Neuronal stem cell (in vitro differentiated cells): Measurements from ENCODE around the gene PWWP2A.
"Not testable (repeated sequence)": the region's sequence is repeated elsewhere in the genome, so short reads cannot be mapped to it uniquely, and the experiment has no call there.

Source experiments
- DNase-seq: peaks from one replicate; pipeline ENCODE4 v3.0.0-alpha.2; 2013; ENCODE audit warnings: low spot score
- H2AFZ ChIP-seq: one replicate; pipeline ENCODE4 v1.6.1; 2013; ENCODE audit warnings: mild to moderate bottlenecking, low read length, inconsistent platforms
- H2AK5ac ChIP-seq: 2 replicates; pipeline ENCODE4 v1.6.1; 2013; ENCODE audit warnings: low read depth, mild to moderate bottlenecking, inconsistent platforms, low read length, moderate library complexity, mixed read lengths
- H2BK120ac ChIP-seq: 2 replicates; pipeline ENCODE4 v1.6.1; 2013; ENCODE audit warnings: low read depth, mild to moderate bottlenecking, inconsistent platforms, low read length, moderate library complexity, mixed read lengths
- H2BK12ac ChIP-seq: one replicate; pipeline ENCODE4 v1.6.1; 2013; ENCODE audit warnings: low read length, inconsistent platforms
- H2BK15ac ChIP-seq: 2 replicates; pipeline ENCODE4 v1.6.1; 2013; ENCODE audit warnings: mild to moderate bottlenecking, low read length, inconsistent platforms, mixed read lengths
- H2BK5ac ChIP-seq: one replicate; pipeline ENCODE4 v1.6.1; 2013; ENCODE audit warnings: inconsistent platforms, mild to moderate bottlenecking, low read length, moderate library complexity
- H3K14ac ChIP-seq: one replicate; pipeline ENCODE4 v1.6.1; 2013; ENCODE audit warnings: low read length, inconsistent platforms
- H3K18ac ChIP-seq: 2 replicates; pipeline ENCODE4 v1.6.1; 2013; ENCODE audit warnings: low read length, inconsistent platforms
- H3K23ac ChIP-seq: 2 replicates; pipeline ENCODE4 v1.6.1; 2013; ENCODE audit warnings: low read depth, mild to moderate bottlenecking, mixed read lengths, low read length, inconsistent platforms; ENCODE audit not compliant: poor library complexity
- H3K27ac ChIP-seq: replicated peaks from 3 replicates; pipeline ENCODE4 v1.5.1; 2013; ENCODE audit warnings: low read length, inconsistent platforms
- H3K27me3 ChIP-seq, 3 experiments: 2 replicates each; pipeline ENCODE4 v1.6.1; 2013; ENCODE audit warnings: low read length in 3 of 3, mild to moderate bottlenecking in 2 of 3, inconsistent platforms in 1 of 3, low read depth in 1 of 3, mixed read lengths in 1 of 3, moderate library complexity in 1 of 3; ENCODE audit not compliant: control insufficient read depth in 3 of 3, insufficient read depth in 3 of 3
- H3K36me3 ChIP-seq, 2 donors: replicated peaks in 1 of 2; 2 replicates each; pipeline ENCODE4 v1.6.1; 2013; ENCODE audit warnings: low read length in 2 of 2; ENCODE audit not compliant: control insufficient read depth in 2 of 2, insufficient read depth in 2 of 2
- H3K4ac ChIP-seq: 2 replicates; pipeline ENCODE4 v1.6.1; 2013; ENCODE audit warnings: inconsistent platforms, mild to moderate bottlenecking, low read length, moderate library complexity
- H3K4me1 ChIP-seq, 2 donors: 1 replicate in 1 of 2; 2 replicates in 1 of 2; pipeline ENCODE4 v1.6.1; 2013; ENCODE audit warnings: low read length in 2 of 2, low read depth in 1 of 2; ENCODE audit not compliant: control insufficient read depth in 2 of 2, insufficient read depth in 1 of 2
- H3K4me2 ChIP-seq: one replicate; pipeline ENCODE4 v1.6.1; 2013; ENCODE audit warnings: mild to moderate bottlenecking, low read length, inconsistent platforms; ENCODE audit not compliant: insufficient read depth, poor library complexity, severe bottlenecking
- H3K4me3 ChIP-seq, 2 donors: 2 replicates each; pipeline ENCODE4 v1.5.1; 2013; ENCODE audit warnings: low read length in 2 of 2, mild to moderate bottlenecking in 2 of 2, inconsistent platforms in 1 of 2, moderate library complexity in 1 of 2
- H3K79me1 ChIP-seq: one replicate; pipeline ENCODE4 v1.6.1; 2013; ENCODE audit warnings: low read depth, mild to moderate bottlenecking, inconsistent platforms, low read length, moderate library complexity
- H3K9ac ChIP-seq: one replicate; pipeline ENCODE4 v1.6.1; 2013; ENCODE audit warnings: mild to moderate bottlenecking, low read depth, low read length, inconsistent platforms; ENCODE audit not compliant: poor library complexity
- H3K9me3 ChIP-seq, 2 donors: replicated peaks in 1 of 2; 2 replicates each; pipeline versions ENCODE3 to v1.6.1; 2013; ENCODE audit warnings: low read length in 2 of 2, mild to moderate bottlenecking in 2 of 2, inconsistent platforms in 1 of 2, low read depth in 1 of 2, mixed read lengths in 1 of 2, moderate library complexity in 1 of 2; ENCODE audit not compliant: control insufficient read depth in 2 of 2, insufficient read depth in 1 of 2
- H4K8ac ChIP-seq: one replicate; pipeline ENCODE4 v1.6.1; 2013; ENCODE audit warnings: low read depth, mild to moderate bottlenecking, inconsistent platforms, low read length, moderate library complexity
- H4K91ac ChIP-seq: one replicate; pipeline ENCODE4 v1.6.1; 2013; ENCODE audit warnings: low read length, low read depth, mild to moderate bottlenecking, inconsistent platforms; ENCODE audit not compliant: poor library complexity
- WGBS, 2 donors: extraction: QIAGEN DNeasy Blood & Tissue Kit; methylation state at CpG; one replicate each; pipeline ENCODE4 v1.1.7; 2013; ENCODE audit warnings: missing lambda C conversion rate in 2 of 2, mixed read lengths in 1 of 2; ENCODE audit not compliant: insufficient read length in 2 of 2, insufficient replicate concordance in 1 of 2; ENCODE audit errors: extremely low coverage in 2 of 2; 5-methylcytosine and 5-hydroxymethylcytosine counted together

Gene PWWP2A

DNA sequence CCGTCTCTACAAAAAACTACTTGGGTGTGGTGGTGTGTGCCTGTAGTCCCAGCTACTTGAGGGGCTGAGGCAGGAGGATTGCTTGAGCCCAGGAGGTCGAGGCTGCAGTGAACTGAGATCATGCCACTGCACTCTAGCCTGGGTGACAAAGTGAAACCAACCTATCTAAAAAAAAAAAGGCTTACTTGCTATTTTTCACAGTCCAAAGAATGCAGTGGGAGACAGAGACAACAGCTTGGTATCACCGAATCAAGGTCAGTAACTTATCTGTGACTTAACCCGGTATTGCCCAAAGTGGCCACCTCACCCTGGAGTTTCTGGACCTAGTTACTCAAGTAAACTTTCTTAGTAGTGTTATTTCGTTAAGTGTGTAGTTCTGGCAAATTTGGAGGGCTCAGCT is 50.1 kb downstream of the PWWP2A start:
- DNase-seq, H2BK12ac ChIP-seq, H4K8ac ChIP-seq, H3K23ac ChIP-seq, H3K79me1 ChIP-seq, H2AK5ac ChIP-seq, H3K4me1 ChIP-seq, H4K91ac ChIP-seq, H2BK5ac ChIP-seq, H3K27me3 ChIP-seq, H2BK15ac ChIP-seq, H3K9ac ChIP-seq, H3K18ac ChIP-seq, H2BK120ac ChIP-seq, H2AFZ ChIP-seq, H3K27ac ChIP-seq, H3K14ac ChIP-seq, H3K4me3 ChIP-seq, H3K4me2 ChIP-seq, H3K4ac ChIP-seq, H3K9me3 ChIP-seq: not testable (repeated sequence)
- H3K36me3 ChIP-seq: peaks cover 4 to 29% of the 10 kb centered on the region in 2 donors
- WGBS, 2 donors: no CpG with 5 or more reads among the region's 5 CpGs

DNA sequence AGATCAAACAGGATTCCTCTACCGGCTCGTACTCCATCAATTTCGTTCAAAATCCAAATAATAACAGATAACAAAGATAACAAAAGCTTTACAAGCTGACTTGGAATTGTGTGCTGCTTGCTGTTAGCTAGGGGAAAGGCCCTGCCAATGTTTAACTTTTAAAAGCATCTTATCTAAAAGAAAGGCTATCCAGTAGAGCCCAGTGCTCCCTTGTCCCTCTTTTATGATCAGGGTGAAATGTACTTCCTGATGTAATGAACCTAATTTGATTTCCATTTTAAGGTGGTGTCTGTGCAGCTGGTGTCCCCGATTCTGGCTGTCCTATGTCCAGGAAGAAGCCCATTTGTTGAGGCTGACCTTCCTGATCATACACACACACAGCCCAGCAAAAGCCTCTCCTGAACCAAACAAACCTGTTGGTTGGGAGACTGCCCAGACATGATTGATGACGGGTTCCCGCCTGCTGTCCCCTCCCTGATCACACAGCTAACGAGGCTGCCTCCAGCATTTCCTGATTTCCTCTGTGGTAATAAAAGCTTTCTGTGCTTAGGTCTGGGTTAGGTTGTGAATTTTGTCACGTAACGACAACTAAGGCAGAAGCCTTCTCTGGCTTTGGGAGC is 54.1 kb downstream of the PWWP2A start:
- Histone ChIP-seq H3K36me3 (peaks cover 9 to 55% of the 10 kb centered on the region in 2 donors), H2AK5ac (no peak overlapping the region), H3K27me3 (no peaks in the 10 kb centered on the region), H3K9me3 (no peaks in the 10 kb centered on the region), H2BK120ac (no peak overlapping the region), H3K14ac (no peak overlapping the region), H3K27ac (no peak overlapping the region), H2BK15ac (no peak overlapping the region), H3K23ac (no peak overlapping the region), H2BK5ac (no peak overlapping the region), H4K91ac (no peak overlapping the region), H3K4me1 (peaks cover 0 to 2% of the 10 kb centered on the region in 2 donors), H3K9ac (no peak overlapping the region), H3K79me1 (no peaks in the 10 kb centered on the region), H4K8ac (no peak overlapping the region), H3K4ac (no peak overlapping the region), H2AFZ (no peak overlapping the region), H3K18ac (no peak overlapping the region), H3K4me3 (no peak overlapping the region), H3K4me2 (no peak overlapping the region), H2BK12ac (no peak overlapping the region)
- no CpG with 5 or more reads among the region's 9 CpGs for WGBS, 2 donors
- DNase-seq: no peak

DNA sequence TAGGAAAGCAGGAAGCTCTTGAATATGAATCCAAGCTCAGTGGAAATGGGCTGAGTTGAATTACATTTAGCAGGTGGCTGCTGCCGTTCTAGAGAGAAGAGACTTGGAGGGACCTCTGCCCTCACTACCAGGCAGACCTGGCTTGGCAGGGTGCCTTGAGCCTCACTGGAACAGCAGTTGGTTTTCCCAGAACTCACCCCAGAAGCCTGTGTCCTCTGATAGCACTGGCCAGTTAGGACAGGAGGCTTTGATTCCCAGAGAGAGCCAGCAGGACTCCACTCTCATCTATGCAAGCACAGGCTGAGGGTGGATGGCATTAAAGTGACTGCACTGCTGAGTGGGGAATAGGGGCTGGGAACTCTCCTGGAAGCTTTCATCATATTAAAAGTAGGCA is 54.8 kb downstream of the PWWP2A start:
- no peaks in the 10 kb centered on the region for H3K9me3 ChIP-seq
- H3K4ac ChIP-seq: no peak overlapping the region
- no peaks in the 10 kb centered on the region for H3K27me3 ChIP-seq
- H2BK5ac ChIP-seq: no peak overlapping the region
- H2BK15ac ChIP-seq: no peak overlapping the region
- no peak overlapping the region for H3K4me3 ChIP-seq
- no peaks in the 10 kb centered on the region for H3K79me1 ChIP-seq
- no peak overlapping the region for H2BK12ac ChIP-seq
- H3K18ac ChIP-seq: no peak overlapping the region
- H3K14ac ChIP-seq: no peak overlapping the region
- no peak overlapping the region for H4K91ac ChIP-seq
- H3K27ac ChIP-seq: no peak overlapping the region
- H2BK120ac ChIP-seq: no peak overlapping the region
- H2AFZ ChIP-seq: no peak overlapping the region
- H3K4me1 ChIP-seq: peaks cover 0 to 2% of the 10 kb centered on the region in 2 donors
- H2AK5ac ChIP-seq: no peak overlapping the region
- peaks cover 9 to 62% of the 10 kb centered on the region in 2 donors for H3K36me3 ChIP-seq
- no peak for DNase-seq
- H3K23ac ChIP-seq: no peak overlapping the region
- no peak overlapping the region for H3K9ac ChIP-seq
- no CpG with 5 or more reads among the region's 1 CpG for WGBS, 2 donors
- H4K8ac ChIP-seq: no peak overlapping the region
- H3K4me2 ChIP-seq: no peak overlapping the region

DNA sequence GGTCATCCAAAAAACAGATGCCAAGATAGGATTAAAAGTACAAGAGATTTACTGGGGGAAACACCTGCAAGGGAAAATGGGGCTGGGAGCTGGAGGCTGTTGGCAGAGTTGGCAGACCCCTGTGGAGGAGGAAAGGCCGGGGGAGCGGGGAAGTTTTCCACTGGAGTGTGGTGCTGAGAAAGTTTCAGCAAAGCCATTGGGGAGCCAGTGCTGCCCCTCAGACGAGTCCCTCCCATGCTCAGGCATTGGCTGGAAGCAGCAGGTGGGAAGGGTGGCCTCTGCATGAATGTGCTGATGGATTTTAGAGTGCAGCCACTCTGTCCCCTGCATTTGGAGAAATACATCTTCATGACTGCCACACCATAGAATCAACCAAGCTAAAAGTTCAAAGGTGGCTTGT is 57.5 kb downstream of the PWWP2A start:
- no peak overlapping the region for H3K23ac ChIP-seq
- H4K91ac ChIP-seq: no peak overlapping the region
- H3K4ac ChIP-seq: no peak overlapping the region
- no peak overlapping the region for H4K8ac ChIP-seq
- no peaks in the 10 kb centered on the region for H3K27me3 ChIP-seq
- peaks cover 13 to 82% of the 10 kb centered on the region in 2 donors for H3K36me3 ChIP-seq
- H3K27ac ChIP-seq: no peak overlapping the region
- H2BK5ac ChIP-seq: no peak overlapping the region
- no peak overlapping the region for H2BK120ac ChIP-seq
- no peak overlapping the region for H3K18ac ChIP-seq
- no peak overlapping the region for H3K14ac ChIP-seq
- no peak overlapping the region for H3K9ac ChIP-seq
- WGBS, 2 donors: no CpG with 5 or more reads among the region's 3 CpGs
- no peak for DNase-seq
- peaks cover 0 to 2% of the 10 kb centered on the region in 2 donors for H3K4me1 ChIP-seq
- no peak overlapping the region for H3K4me3 ChIP-seq
- H3K4me2 ChIP-seq: no peak overlapping the region
- no peak overlapping the region for H2BK15ac ChIP-seq
- H2AFZ ChIP-seq: no peak overlapping the region
- H3K79me1 ChIP-seq: no peaks in the 10 kb centered on the region
- peaks cover 0 to 12% of the 10 kb centered on the region in 2 donors for H3K9me3 ChIP-seq
- H2AK5ac ChIP-seq: no peak overlapping the region
- H2BK12ac ChIP-seq: no peak overlapping the region
